ENCODE results near the gene ABCG8.

ABCG8 gene

DNA sequence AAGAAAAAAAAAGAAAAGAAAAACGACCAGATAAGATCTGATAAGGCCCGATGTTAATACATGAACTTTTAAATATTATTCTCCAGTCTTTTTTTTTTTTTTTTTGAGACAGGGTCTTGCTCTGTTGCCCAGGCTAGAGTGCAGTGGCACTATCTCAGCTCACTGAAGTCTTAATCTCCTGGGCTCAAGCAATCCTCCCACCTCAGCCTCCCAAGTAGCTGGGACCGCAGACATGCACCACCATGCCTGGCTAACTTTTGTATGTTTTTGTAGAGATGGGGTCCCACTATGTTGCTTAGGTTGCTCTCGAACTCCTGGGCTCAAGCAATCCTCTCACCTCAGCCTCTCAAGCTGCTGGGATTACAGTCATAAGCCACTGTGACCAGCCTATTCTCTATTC, 1.7 kb upstream of the ABCG8 start:
- no peak overlapping the region for H3K4me3 ChIP-seq (ENCODE audit: low read length)
- DNase-seq (ENCODE audit: low read depth): no peak
- TF ChIP-seq, protein P1, sequence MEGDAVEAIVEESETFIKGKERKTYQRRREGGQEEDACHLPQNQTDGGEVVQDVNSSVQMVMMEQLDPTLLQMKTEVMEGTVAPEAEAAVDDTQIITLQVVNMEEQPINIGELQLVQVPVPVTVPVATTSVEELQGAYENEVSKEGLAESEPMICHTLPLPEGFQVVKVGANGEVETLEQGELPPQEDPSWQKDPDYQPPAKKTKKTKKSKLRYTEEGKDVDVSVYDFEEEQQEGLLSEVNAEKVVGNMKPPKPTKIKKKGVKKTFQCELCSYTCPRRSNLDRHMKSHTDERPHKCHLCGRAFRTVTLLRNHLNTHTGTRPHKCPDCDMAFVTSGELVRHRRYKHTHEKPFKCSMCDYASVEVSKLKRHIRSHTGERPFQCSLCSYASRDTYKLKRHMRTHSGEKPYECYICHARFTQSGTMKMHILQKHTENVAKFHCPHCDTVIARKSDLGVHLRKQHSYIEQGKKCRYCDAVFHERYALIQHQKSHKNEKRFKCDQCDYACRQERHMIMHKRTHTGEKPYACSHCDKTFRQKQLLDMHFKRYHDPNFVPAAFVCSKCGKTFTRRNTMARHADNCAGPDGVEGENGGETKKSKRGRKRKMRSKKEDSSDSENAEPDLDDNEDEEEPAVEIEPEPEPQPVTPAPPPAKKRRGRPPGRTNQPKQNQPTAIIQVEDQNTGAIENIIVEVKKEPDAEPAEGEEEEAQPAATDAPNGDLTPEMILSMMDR (conservative IDR thresholded peaks at IDR 0.05; ENCODE audit: low read depth, low read length): no peak

DNA sequence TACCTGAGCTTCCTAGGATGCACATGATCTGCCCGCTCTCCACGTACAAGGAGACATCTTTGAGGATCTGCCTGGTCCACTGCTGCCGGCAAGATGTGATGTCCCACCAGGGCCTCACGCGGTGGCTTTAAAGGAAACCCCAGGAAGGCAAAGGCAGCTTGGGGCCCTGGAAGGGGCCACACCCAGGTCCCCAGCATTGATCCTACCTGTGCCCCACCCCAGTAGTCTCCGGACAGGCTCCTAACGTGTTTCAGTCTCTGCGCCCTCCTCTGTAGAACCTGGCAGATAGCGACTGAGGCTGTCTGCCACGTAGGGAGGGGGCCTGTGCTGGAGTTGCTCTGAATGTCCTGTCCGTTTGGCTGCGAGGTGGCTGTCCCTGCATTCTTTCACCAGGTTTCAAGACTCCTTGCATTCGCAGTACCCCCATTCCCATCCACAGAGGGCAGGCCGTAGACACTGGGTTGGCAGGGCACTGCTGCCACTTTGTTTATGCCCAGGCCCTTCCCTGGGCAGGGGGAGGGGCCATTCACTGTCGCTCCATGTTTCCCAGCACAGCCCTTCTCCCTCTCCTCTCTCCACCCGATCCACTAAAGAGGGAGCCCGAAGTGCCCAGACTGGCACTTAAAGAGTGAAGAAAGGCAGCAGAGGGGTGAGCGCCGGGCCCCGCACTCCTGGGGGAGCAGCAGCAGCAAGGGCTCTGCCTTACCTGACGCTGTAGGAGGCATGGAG, 776 bp upstream of the ABCG8 start:
- H3K4me3 ChIP-seq (ENCODE audit: low read length): no peak overlapping the region
- DNase-seq (ENCODE audit: low read depth): no peak
- TF ChIP-seq, protein P1 (conservative IDR thresholded peaks at IDR 0.05; ENCODE audit: low read depth, low read length): no peak

DNA sequence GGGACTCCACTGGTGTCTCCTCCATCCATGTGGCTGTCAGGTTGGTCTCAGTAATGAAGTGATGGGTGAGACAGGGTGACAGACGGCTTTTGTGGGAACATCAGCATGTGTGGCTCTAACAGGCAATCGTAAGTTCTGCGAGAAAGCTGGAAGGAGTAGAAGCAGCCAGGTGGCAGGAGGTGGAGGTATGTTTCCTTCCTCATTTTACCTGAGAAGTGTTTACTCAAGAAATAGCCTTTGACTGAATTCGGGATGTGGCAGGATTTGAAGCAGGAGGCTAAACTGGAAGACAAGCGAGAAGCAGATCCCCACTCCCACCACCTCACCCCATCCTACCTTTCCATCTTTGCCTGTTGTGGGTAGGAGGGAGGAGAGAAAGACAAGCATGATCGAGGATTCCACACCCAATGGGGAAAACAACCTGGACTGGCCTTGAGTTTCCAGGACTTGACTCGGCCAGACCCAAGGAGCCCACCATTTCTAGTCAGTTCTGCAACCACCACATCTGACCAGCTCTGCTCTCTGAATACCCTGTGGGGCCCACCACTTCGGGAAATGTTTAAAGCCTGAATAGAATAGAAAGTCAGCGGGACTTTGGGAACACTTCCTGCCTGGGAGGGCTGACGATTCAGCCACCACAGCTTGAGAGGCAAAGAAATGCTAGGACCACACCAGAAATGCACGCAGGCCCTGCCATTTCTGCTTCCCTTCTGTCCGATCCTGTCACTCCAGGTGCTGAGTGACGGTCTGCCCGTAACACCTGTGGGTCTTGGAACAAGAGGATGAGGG, 1.2 kb downstream of the ABCG8 start:
- DNase-seq (ENCODE audit: low read depth): no peak
- TF ChIP-seq, protein P1 (conservative IDR thresholded peaks at IDR 0.05; ENCODE audit: low read depth, low read length): no peak
- H3K4me3 ChIP-seq (ENCODE audit: low read length): no peak overlapping the region

DNA sequence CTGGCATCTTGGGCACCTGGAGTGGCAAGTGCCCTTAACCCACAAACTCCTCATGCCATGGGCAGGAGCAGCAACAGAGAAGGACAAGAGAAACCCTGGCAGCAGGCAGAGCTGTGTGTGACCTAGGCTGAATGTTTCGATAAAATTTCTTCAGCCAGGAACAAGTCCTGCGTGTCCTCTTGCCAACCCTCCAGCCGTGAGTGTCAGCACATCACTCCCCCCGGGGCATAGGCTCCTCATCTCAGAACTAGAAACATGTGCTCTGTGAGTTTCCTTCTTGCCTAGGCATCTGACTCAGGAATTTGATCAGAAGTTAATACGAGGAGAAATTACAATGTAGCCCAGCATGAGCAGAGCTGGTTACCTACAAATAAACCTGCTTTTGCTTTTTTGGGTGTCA, 2.2 kb downstream of the ABCG8 start:
- TF ChIP-seq, protein P1 (conservative IDR thresholded peaks at IDR 0.05; ENCODE audit: low read depth, low read length): no peak
- DNase-seq (ENCODE audit: low read depth): no peak
- no peak overlapping the region for H3K4me3 ChIP-seq (ENCODE audit: low read length)

DNA sequence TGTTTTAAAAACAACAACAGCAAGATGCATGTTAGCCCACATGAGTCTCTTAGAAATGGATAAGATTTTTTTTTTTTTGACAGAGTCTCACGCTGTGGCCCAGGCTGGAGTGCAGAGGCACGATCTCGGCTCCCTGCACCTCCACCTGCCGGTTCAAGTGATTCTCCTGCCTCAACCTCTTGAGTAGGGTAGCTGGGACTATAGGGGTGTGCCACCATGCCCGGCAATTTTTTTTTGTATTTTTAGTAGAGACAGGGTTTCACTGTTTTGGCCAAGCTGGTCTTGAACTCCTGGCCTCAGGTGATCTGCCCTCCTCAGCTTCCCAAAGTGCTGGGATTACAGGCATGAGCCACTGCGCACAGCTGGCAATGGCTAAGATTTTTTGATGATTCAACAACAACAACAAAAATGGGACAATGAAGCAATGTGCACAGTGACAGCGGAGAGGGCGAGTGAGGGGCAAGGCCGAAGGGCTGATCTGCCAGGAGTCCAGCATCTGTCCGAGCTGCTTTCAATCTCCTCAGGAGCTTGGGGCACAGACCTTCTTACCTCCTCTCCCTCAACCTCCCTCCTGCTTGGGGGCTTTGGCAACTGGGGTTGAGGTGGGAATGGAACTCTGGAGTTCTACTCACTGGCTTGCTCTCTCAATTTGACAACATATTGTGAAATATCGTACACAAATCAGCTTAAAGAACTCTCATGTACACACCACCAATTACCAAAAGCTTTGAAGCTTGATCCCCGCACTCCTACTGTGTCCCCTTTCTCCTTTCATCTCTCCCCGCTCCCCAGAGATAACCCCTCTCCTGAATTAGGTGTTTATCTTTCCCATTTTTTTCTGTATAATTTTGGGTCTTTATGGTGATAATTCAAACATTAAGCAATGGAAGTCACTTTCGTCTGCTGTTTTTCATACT, 3.4 kb downstream of the ABCG8 start:
- H3K4me3 ChIP-seq (ENCODE audit: low read length): no peak overlapping the region
- no peak for DNase-seq (ENCODE audit: low read depth)
- TF ChIP-seq, protein P1 (conservative IDR thresholded peaks at IDR 0.05; ENCODE audit: low read depth, low read length): no peak

DNA sequence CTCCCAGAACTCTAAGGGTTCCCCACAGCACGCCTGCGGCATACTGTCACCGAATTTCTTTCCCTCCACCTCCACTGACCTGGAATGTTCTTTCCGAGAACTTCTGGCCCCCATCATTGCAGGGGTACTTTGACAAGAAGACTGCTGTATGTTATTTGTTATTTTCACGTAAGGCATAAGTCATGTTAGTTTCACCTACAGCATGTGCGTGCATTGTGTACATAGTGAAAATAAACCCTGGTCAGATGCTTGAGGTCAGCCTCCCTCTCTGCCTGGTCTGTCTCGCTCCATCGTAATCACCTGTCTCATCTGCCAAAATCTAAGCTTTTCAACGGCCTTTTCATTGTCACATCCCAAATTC, 4.1 kb downstream of the ABCG8 start:
- H3K4me3 ChIP-seq (ENCODE audit: low read length): no peak overlapping the region
- TF ChIP-seq, protein P1 (conservative IDR thresholded peaks at IDR 0.05; ENCODE audit: low read depth, low read length): no peak
- no peak for DNase-seq (ENCODE audit: low read depth)
